Endodermal cell (in vitro differentiated cells): ENCODE data around the gene SLC24A3. TPM values are rescaled to one million over a fixed set of nuclear protein-coding genes. Genes with fewer than 3 reads are reported as not detected.

Experiments used
- DNase-seq: peaks from one replicate; pipeline ENCODE4 v3.0.0-alpha.2; 2017
- H3K27ac ChIP-seq: 2 replicates; pipeline ENCODE4 v1.5.1; 2013; ENCODE audit warnings: mild to moderate bottlenecking, low read depth, low read length, moderate library complexity
- H3K27me3 ChIP-seq: 2 replicates; pipeline ENCODE4 v1.6.1; 2013; ENCODE audit warnings: mild to moderate bottlenecking, low read length, moderate library complexity; ENCODE audit not compliant: insufficient read depth, control insufficient read depth, poor library complexity, severe bottlenecking
- H3K36me3 ChIP-seq: 2 replicates; pipeline ENCODE4 v1.7.0; 2013; ENCODE audit warnings: mild to moderate bottlenecking, low read length, moderate library complexity; ENCODE audit not compliant: control insufficient read depth, insufficient read depth
- H3K4me1 ChIP-seq: one replicate; pipeline ENCODE4 v1.7.0; 2013; ENCODE audit warnings: low read length; ENCODE audit not compliant: control insufficient read depth, insufficient read depth
- H3K4me3 ChIP-seq: 2 replicates; pipeline ENCODE4 v1.5.1; 2013; ENCODE audit warnings: mild to moderate bottlenecking, low read length, moderate library complexity
- H3K9ac ChIP-seq: 2 replicates; pipeline ENCODE4 v1.6.1; 2013; ENCODE audit warnings: mild to moderate bottlenecking, low read length, moderate library complexity; ENCODE audit not compliant: poor library complexity, severe bottlenecking; ENCODE audit errors: extremely low read depth
- H3K9me3 ChIP-seq: 2 replicates; pipeline ENCODE4 v1.6.1; 2013; ENCODE audit warnings: mild to moderate bottlenecking, low read length, moderate library complexity; ENCODE audit not compliant: control insufficient read depth
- H3K27ac Mint-ChIP-seq: 2 replicates; pipeline ENCODE4 v1.8.0; 2020; ENCODE audit warnings: mixed read lengths
- H3K27me3 Mint-ChIP-seq: 2 replicates; pipeline ENCODE4 v1.8.0; 2021; ENCODE audit warnings: mild to moderate bottlenecking, mixed read lengths; ENCODE audit not compliant: insufficient read depth
- H3K36me3 Mint-ChIP-seq: 2 replicates; pipeline ENCODE4 v1.8.0; 2020; ENCODE audit warnings: low read depth, mixed read lengths
- H3K4me1 Mint-ChIP-seq: 2 replicates; pipeline ENCODE4 v1.8.0; 2020; ENCODE audit warnings: mixed read lengths
- H3K4me3 Mint-ChIP-seq: 2 replicates; pipeline ENCODE4 v1.8.0; 2020; ENCODE audit warnings: mild to moderate bottlenecking, moderate library complexity, mixed read lengths
- H3K9me3 Mint-ChIP-seq: 2 replicates; pipeline ENCODE4 v1.8.0; 2020; ENCODE audit warnings: mild to moderate bottlenecking, mixed read lengths
- CTCF ChIP-seq: fragments of 200-600 bp; sonication (generic); conservative IDR thresholded peaks from 2 replicates; pipeline ENCODE4 v1.5.0; 2021; ENCODE audit warnings: antibody characterized with exemption, mild to moderate bottlenecking
- WGBS, 2 experiments: methylation state at CpG; one replicate each; pipeline versions ENCODE4 v1.1.5 to v1.1.7; 2013; ENCODE audit warnings: missing lambda C conversion rate in 2 of 2, mixed read lengths in 1 of 2; ENCODE audit not compliant: insufficient coverage in 1 of 2, insufficient read length in 1 of 2; 5-methylcytosine and 5-hydroxymethylcytosine counted together
- total RNA-seq, 2 donors: library from RNA; stranded (reverse); fragmentation: NEBNext Ultra II Directional in 1 of 2; extraction: Animal tissue kit (Norgen Biotek cat#: 25700) in 1 of 2; gene quantifications; 2 replicates in 1 of 2; 3 replicates in 1 of 2; pipeline ENCODE4 v1.2.1, GENCODE V29; 2021

Gene SLC24A3
- total RNA-seq, 2 donors from 2014 or later, result 1.5 to 1.8 TPM

GRCh38 chr20:19568128-19568527 is 355.7 kb downstream of the SLC24A3 start:
- Mint-ChIP-seq H3K36me3 (no peaks in the 10 kb centered on the region), H3K4me1 (peaks cover 6% of the 10 kb centered on the region), H3K9me3 (peaks cover 8% of the 10 kb centered on the region), H3K27me3 (peaks cover 13% of the 10 kb centered on the region), H3K4me3 (no peak overlapping the region), H3K27ac (no peak overlapping the region)
- no peak for TF ChIP-seq CTCF
- Histone ChIP-seq H3K27ac (no peak overlapping the region), H3K27me3 (no peaks in the 10 kb centered on the region), H3K4me3 (no peak overlapping the region), H3K36me3 (no peaks in the 10 kb centered on the region), H3K4me1 (peaks cover 3% of the 10 kb centered on the region), H3K9me3 (peaks cover 7% of the 10 kb centered on the region), H3K9ac (no peak overlapping the region)
- DNase-seq, result no peak
- WGBS, 2 experiments, result 92% methylated on average over 2 of the region's 2 CpGs; no CpG with 5 or more reads in 1 of the 2 experiments

- no peaks in the 10 kb centered on the region for H3K27me3 ChIP-seq
- no peak for TF ChIP-seq CTCF
- peaks cover 8% of the 10 kb centered on the region for H3K9me3 Mint-ChIP-seq
- no peak overlapping the region for H3K27ac ChIP-seq
- DNase-seq, result no peak
- peaks cover 7% of the 10 kb centered on the region for H3K9me3 ChIP-seq
- no peak overlapping the region for H3K4me3 Mint-ChIP-seq
- no peak overlapping the region for H3K9ac ChIP-seq
- no peaks in the 10 kb centered on the region for H3K4me1 ChIP-seq
- WGBS, 2 experiments, result 100% methylated on average over 1 to 2 of the region's 2 CpGs
- H3K27ac Mint-ChIP-seq, result no peak overlapping the region
- H3K36me3 ChIP-seq, result no peaks in the 10 kb centered on the region
- H3K4me3 ChIP-seq, result no peak overlapping the region
- no peaks in the 10 kb centered on the region for H3K36me3 Mint-ChIP-seq
- H3K4me1 Mint-ChIP-seq, result peaks cover 6% of the 10 kb centered on the region
- peaks cover 1% of the 10 kb centered on the region for H3K27me3 Mint-ChIP-seq
Measured at GRCh38 chr20:19571996-19572395, 359.6 kb downstream of the SLC24A3 start.

GRCh38 chr20:19577692-19578091 is 365.2 kb downstream of the SLC24A3 start:
- no peaks in the 10 kb centered on the region for H3K36me3 ChIP-seq
- Mint-ChIP-seq H3K27me3 (peaks cover 20% of the 10 kb centered on the region), H3K36me3 (no peaks in the 10 kb centered on the region), H3K4me1 (no peaks in the 10 kb centered on the region), H3K9me3 (no peaks in the 10 kb centered on the region), H3K27ac (no peak overlapping the region), H3K4me3 (no peak overlapping the region)
- H3K9me3 ChIP-seq, result no peaks in the 10 kb centered on the region
- no peaks in the 10 kb centered on the region for H3K27me3 ChIP-seq
- H3K27ac ChIP-seq, result no peak overlapping the region
- no peak overlapping the region for H3K4me3 ChIP-seq
- WGBS, 2 experiments, result 96 to 98% methylated on average over 2 to 3 of the region's 3 CpGs
- no peak overlapping the region for H3K9ac ChIP-seq
- TF ChIP-seq CTCF, result no peak
- no peak for DNase-seq
- no peaks in the 10 kb centered on the region for H3K4me1 ChIP-seq
